HepG2 (cell line): ENCODE results near the gene LRRC73. TPM values are rescaled to one million over a fixed set of nuclear protein-coding genes. Genes with fewer than 3 reads are reported as not detected.

ENCODE experiments used
- GATAD1 ChIP-seq: IDR thresholded peaks from 2 replicates; pipeline ENCODE4 v1.6.1; 2016; ENCODE audit warnings: missing genetic modification reagents, missing compliant biosample characterization
- HMGA1 ChIP-seq: sonication (generic); formaldehyde crosslinking; conservative IDR thresholded peaks from 2 replicates; pipeline ENCODE4 v1.4.0; 2020; ENCODE audit warnings: missing genetic modification reagents
- KAT2B ChIP-seq: fragments of 150-350 bp; IDR thresholded peaks from 2 replicates; pipeline ENCODE4 v1.6.1; 2014; ENCODE audit warnings: low read depth, low read length, borderline replicate concordance
- MEIS1 ChIP-seq: sonication (generic); formaldehyde crosslinking; IDR thresholded peaks from 2 replicates; pipeline ENCODE4 v1.9.0; 2021; ENCODE audit warnings: mild to moderate bottlenecking, missing genetic modification reagents, moderate library complexity, borderline replicate concordance
- ONECUT2 ChIP-seq: sonication (generic); formaldehyde crosslinking; IDR thresholded peaks from 2 replicates; pipeline ENCODE4 v1.4.0; 2020; ENCODE audit warnings: missing genetic modification reagents
- REL ChIP-seq: sonication (generic); formaldehyde crosslinking; conservative IDR thresholded peaks from 2 replicates; pipeline ENCODE4 v1.8.0; 2022; ENCODE audit warnings: mild to moderate bottlenecking, missing genetic modification reagents, moderate library complexity
- ZBTB10 ChIP-seq: sonication (generic); formaldehyde crosslinking; IDR thresholded peaks from 2 replicates; pipeline ENCODE4 v1.4.0; 2020; ENCODE audit warnings: missing genetic modification reagents, borderline replicate concordance
- ZNF547 ChIP-seq: sonication (generic); formaldehyde crosslinking; IDR thresholded peaks from 2 replicates; pipeline ENCODE4 v1.5.1; 2020; ENCODE audit warnings: mild to moderate bottlenecking, missing genetic modification reagents
- ZNF687 ChIP-seq: sonication (generic); formaldehyde crosslinking; IDR thresholded peaks from 2 replicates; pipeline ENCODE4 v1.5.1; 2020; ENCODE audit warnings: mild to moderate bottlenecking, missing genetic modification reagents, moderate library complexity
- ZNF770 ChIP-seq: sonication (generic); formaldehyde crosslinking; IDR thresholded peaks from 2 replicates; pipeline ENCODE4 v1.5.0; 2020; ENCODE audit warnings: mild to moderate bottlenecking, missing genetic modification reagents
- polyA plus RNA-seq, 8 experiments: library from polyadenylated mRNA; depleted of rRNA in 3 of 8; stranded (reverse) in 7 of 8; unstranded in 1 of 8; fragments of >200 nt; fragmentation: Illumina TruSeq in 4 of 8; extraction: Trizol in 4 of 8; gene quantifications; 2 replicates each; pipeline versions ENCODE4 v1.2.1 to v1.2.3, GENCODE V29; 2011 to 2016; ENCODE audit warnings: low read depth in 4 of 8, missing spikeins in 1 of 8, mixed read lengths in 1 of 8; ENCODE audit not compliant: insufficient read depth in 1 of 8
- total RNA-seq, 5 experiments: library from RNA; depleted of rRNA; stranded (reverse); fragments of >200 nt; fragmentation: Illumina TruSeq; extraction: Trizol; gene quantifications; 2 replicates each; pipeline ENCODE4 v1.2.3, GENCODE V29; 2016; ENCODE audit warnings: low read depth in 1 of 5
- TF ChIP-seq, protein P1 (sequence below): sonication (generic); formaldehyde crosslinking; IDR thresholded peaks from 2 replicates; pipeline ENCODE4 v1.9.0; 2022; ENCODE audit warnings: low read depth, missing genetic modification reagents
- TF ChIP-seq, protein P2 (sequence below): sonication (generic); formaldehyde crosslinking; conservative IDR thresholded peaks from 2 replicates; pipeline ENCODE4 v1.8.0; 2022; ENCODE audit warnings: mild to moderate bottlenecking, moderate library complexity, missing genetic modification reagents
- TF ChIP-seq, protein P3 (sequence below): IDR thresholded peaks from 2 replicates; pipeline ENCODE4 v1.6.1; 2018; ENCODE audit warnings: missing genetic modification reagents

The LRRC73 gene
- total and polyA plus RNA-seq, 2 of the 13 experiments (the other 11 are each of a cell fraction or from before 2014, with no cell fraction given), result 0.11 to 0.12 TPM

DNA sequence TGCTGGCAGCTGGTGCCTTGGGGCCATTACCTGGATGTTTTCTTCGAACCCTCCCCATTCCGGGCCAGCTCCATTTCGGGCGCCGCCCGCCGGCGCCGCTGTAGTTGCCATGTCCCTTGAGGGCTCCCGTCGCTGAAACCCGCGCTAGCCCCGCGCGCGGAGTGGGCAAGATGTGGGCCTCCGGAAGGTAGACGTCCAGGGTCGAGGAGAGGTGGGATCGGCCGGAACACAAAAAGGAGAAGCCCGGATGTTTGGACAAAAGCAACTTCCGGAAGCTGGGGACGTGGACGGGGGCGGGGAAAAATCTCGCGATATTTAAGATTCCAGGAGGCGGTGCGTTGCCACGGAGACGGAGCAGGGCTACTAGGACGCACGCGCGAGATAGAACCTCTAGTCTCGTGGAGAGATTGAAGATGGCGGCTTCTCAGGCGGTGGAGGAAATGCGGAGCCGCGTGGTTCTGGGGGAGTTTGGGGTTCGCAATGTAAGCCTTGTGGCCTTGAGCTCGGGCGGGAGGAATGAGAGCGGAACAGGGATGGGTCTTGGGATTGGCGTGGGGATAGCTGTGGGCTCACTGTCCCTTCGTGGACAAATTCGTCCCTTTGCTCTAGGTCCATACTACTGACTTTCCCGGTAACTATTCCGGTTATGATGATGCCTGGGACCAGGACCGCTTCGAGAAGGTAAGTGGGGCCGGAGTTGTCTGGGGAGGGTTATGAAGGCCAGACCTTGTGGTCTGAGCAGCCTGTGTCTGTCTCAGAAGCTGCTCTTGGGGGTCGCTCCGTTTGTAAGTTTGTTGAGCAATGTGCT is 6.8 kb upstream of the LRRC73 start, which contains the start of the genes POLR1C and YIPF3 (continued):
- no peak for TF ChIP-seq ZBTB10 (CRISPR knock-in tag)
- TF ChIP-seq, protein P1, sequence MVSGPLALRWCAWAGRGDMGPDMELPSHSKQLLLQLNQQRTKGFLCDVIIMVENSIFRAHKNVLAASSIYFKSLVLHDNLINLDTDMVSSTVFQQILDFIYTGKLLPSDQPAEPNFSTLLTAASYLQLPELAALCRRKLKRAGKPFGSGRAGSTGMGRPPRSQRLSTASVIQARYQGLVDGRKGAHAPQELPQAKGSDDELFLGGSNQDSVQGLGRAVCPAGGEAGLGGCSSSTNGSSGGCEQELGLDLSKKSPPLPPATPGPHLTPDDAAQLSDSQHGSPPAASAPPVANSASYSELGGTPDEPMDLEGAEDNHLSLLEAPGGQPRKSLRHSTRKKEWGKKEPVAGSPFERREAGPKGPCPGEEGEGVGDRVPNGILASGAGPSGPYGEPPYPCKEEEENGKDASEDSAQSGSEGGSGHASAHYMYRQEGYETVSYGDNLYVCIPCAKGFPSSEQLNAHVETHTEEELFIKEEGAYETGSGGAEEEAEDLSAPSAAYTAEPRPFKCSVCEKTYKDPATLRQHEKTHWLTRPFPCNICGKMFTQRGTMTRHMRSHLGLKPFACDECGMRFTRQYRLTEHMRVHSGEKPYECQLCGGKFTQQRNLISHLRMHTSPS (CRISPR knock-in tag), result no peak
- TF ChIP-seq MEIS1 (CRISPR knock-in tag), result peak; percentile 73; the same call in 1 of the 2 replicates
- peak; percentile 55; the same call in 1 of the 2 replicates for TF ChIP-seq REL (CRISPR knock-in tag)
- peak; percentile 94 for TF ChIP-seq ZNF687 (CRISPR knock-in tag)
- no peak for TF ChIP-seq KAT2B
- TF ChIP-seq ZNF547, result peak; percentile 98
- TF ChIP-seq GATAD1 (CRISPR knock-in tag), result peak; percentile 96
- TF ChIP-seq HMGA1 (CRISPR knock-in tag), result no peak
- TF ChIP-seq, protein P2, sequence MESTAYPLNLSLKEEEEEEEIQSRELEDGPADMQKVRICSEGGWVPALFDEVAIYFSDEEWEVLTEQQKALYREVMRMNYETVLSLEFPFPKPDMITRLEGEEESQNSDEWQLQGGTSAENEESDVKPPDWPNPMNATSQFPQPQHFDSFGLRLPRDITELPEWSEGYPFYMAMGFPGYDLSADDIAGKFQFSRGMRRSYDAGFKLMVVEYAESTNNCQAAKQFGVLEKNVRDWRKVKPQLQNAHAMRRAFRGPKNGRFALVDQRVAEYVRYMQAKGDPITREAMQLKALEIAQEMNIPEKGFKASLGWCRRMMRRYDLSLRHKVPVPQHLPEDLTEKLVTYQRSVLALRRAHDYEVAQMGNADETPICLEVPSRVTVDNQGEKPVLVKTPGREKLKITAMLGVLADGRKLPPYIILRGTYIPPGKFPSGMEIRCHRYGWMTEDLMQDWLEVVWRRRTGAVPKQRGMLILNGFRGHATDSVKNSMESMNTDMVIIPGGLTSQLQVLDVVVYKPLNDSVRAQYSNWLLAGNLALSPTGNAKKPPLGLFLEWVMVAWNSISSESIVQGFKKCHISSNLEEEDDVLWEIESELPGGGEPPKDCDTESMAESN (CRISPR knock-in tag), result peak; percentile 91
- TF ChIP-seq ONECUT2, result 0 out of 2 replicates have a peak, but pooled peaks have one; percentile 22
- TF ChIP-seq ZNF770, result peak; percentile 42; the same call in 1 of the 2 replicates
- TF ChIP-seq, protein P3, sequence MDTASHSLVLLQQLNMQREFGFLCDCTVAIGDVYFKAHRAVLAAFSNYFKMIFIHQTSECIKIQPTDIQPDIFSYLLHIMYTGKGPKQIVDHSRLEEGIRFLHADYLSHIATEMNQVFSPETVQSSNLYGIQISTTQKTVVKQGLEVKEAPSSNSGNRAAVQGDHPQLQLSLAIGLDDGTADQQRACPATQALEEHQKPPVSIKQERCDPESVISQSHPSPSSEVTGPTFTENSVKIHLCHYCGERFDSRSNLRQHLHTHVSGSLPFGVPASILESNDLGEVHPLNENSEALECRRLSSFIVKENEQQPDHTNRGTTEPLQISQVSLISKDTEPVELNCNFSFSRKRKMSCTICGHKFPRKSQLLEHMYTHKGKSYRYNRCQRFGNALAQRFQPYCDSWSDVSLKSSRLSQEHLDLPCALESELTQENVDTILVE (CRISPR knock-in tag), result peak; percentile 60; the same call in 1 of the 2 replicates
